ENCODE data around the gene SMTNL1.

Gene SMTNL1

DNA sequence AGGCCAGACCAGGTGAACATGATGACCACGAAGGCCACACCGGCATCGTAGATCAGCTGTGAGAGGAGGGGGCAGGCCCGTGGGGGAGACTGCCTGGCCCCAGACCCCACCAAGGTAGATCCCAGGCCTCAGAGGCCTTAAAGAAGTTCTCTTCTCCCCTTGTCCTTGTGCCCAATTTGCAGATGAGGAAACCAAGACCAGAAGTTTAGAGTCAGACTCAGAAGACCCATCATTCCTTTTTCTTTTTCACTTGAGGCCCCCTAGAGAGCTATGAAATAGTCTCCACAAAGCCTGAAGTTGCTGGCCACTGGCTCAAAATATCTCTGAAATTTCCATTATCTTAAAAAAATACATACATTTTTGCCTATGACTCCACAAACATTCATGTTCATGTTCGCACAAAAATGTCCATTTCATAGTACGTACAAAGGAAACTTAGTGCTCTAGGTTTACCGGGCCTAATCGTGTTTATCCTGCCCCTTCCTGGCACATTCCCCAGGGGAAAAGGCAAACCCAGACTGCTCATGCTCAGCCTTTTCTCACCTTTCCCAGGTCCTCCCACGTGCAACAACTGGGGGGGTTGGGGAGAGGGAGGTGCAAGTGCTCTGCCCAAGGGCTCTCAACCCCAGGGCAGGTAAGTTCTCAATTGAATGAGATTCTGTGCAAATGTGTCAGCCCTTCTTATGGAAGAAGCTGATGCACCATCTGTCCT lies 41.1 kb upstream of the SMTNL1 start:
- no peak overlapping the region for H3K4me3 ChIP-seq (ENCODE audit: low read depth, low read length)
- TF ChIP-seq, protein P1, sequence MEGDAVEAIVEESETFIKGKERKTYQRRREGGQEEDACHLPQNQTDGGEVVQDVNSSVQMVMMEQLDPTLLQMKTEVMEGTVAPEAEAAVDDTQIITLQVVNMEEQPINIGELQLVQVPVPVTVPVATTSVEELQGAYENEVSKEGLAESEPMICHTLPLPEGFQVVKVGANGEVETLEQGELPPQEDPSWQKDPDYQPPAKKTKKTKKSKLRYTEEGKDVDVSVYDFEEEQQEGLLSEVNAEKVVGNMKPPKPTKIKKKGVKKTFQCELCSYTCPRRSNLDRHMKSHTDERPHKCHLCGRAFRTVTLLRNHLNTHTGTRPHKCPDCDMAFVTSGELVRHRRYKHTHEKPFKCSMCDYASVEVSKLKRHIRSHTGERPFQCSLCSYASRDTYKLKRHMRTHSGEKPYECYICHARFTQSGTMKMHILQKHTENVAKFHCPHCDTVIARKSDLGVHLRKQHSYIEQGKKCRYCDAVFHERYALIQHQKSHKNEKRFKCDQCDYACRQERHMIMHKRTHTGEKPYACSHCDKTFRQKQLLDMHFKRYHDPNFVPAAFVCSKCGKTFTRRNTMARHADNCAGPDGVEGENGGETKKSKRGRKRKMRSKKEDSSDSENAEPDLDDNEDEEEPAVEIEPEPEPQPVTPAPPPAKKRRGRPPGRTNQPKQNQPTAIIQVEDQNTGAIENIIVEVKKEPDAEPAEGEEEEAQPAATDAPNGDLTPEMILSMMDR (IDR thresholded peaks at IDR 0.05; ENCODE audit: low read depth, low read length, missing control alignments) = no peak
- no peak for DNase-seq (ENCODE audit: low read depth)

DNA sequence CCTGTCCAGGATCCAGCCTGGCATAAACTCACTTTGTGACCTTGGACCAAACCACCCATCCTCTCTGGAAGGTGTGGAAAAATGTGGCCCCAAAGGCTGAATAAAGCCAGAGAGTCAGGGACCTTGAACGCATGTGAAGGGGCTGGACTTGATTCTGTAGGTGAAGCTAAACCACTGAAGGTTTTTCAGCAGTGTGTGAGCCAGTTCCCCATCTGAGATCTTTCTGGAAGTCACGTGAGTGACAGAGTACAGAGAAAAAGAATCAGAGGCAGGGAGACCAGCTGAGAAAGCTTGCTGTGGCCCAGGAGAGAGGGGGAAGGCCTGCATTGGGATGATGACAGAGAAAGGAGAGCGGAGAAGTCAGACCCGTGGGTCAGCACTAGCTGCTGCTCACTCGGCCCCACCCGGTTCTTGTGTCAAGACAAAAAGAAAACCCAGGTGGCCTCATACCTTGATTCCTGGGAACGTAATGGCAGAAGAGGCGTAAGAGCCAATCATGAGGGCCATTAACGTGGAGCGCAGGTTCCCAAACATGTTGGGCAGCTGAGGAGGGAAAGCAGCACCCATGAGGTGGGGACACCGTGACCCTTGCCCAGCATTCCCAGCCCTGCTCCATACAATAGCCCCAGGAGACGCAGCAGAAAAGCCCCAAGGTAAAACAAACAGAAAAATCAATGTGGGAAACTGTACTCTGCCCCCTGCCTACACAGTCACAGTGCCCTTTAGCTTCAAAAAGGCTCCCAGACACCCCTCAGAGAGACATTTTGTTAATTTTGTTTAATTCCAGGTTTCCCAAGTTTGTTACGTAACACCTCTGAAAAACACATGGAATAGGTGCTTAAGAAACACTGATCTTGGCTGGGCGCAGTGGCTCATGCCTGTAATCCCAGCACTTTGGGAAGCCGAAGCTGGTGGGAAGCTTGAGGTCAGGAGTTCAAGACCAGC lies 39.8 kb upstream of the SMTNL1 start:
- no peak overlapping the region for H3K4me3 ChIP-seq (ENCODE audit: low read depth, low read length)
- TF ChIP-seq, protein P1 (IDR thresholded peaks at IDR 0.05; ENCODE audit: low read depth, low read length, missing control alignments) = no peak
- DNase-seq (ENCODE audit: low read depth) = no peak

DNA sequence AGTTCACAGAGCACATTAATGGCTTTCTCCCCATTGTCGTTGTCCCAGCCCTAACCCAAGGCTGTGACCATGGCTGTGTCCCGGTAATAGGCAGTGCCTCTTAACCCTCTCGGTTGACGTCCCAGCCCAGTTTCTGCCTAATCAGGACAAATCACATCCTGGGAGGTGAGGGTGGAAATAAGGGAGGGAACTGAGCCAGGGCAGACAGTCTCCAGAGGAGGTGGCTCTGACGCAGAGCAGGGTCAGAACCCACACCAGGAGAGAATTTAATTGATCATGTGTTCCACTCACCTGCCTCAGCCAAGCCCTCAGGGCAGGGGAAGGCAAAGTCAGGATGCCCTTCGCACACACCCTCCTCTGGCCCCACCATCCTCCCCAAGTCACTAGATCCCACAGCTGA lies 38.9 kb upstream of the SMTNL1 start:
- no peak for DNase-seq (ENCODE audit: low read depth)
- TF ChIP-seq, protein P1 (IDR thresholded peaks at IDR 0.05; ENCODE audit: low read depth, low read length, missing control alignments) = no peak
- H3K4me3 ChIP-seq (ENCODE audit: low read depth, low read length) = no peak overlapping the region

DNA sequence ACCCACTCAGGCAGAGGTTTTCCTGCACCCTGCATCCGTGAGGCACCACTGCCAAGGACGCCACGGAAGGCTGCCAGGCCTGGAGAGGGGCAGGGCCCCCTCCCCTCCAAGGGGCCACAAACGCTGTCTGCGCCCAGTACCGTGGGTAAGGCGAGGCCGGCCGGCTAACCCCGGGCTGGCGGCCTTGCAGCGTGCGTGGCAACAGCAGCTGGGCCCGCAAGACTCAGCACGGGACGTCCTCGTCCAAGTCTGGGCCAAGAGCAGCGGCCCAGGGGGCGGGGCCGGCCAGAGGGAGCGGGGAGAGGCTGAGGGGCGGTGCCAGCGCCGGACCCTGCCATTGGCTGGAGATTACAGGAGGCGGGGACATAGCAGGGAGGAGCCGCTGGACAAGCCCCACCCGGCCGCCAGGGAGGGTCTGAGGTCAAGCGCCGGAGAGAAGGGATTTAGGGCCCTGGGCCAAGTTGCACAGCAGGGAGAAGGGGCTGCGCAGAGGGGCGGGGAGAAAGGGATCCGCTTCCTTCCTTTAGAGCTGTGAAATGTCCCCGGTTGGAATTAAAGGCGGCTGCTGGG lies 37.9 kb upstream of the SMTNL1 start:
- TF ChIP-seq, protein P1 (IDR thresholded peaks at IDR 0.05; ENCODE audit: low read depth, low read length, missing control alignments) = no peak
- no peak overlapping the region for H3K4me3 ChIP-seq (ENCODE audit: low read depth, low read length)
- no peak for DNase-seq (ENCODE audit: low read depth)

DNA sequence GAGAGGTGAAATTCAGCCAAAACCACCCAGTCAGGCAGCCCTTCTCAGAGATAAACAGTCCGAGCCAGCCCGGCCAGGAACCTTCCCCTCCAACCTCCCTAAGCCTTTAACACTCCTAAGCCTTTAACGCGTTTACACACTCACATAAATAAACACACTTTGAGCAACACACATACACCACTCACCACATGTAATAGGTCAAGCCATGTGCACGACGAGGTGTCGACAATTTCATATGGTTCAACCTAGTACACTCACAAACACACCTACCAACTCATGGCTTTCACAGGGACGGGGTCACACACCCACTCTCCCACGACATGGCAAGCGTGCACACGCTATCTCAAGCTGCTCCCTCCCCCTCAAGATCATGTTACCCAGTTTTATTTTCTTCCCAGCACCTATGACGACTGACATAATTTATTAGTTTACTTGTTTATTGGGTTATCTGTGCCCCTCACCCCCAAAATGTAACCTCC lies 37.4 kb upstream of the SMTNL1 start:
- TF ChIP-seq, protein P1 (IDR thresholded peaks at IDR 0.05; ENCODE audit: low read depth, low read length, missing control alignments) = no peak
- no peak for DNase-seq (ENCODE audit: low read depth)
- no peak overlapping the region for H3K4me3 ChIP-seq (ENCODE audit: low read depth, low read length)

DNA sequence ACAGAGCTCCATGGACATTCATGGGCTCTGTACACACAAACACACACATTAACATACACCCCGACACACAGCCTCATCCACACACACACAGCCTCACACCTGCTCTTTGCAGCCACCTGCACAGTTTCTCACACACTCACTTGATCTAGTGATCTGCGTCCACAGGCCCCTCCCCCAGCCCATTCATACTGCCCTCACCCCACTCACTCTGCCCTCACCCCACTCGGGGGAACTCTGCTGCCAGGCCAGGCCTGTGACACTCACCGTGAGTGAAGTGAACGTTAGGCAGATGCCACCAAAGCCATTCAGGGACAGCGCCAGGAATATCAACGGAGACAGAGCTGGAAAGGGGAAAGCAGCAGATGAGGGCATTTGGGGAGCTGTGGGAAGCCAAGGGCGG lies 36.9 kb upstream of the SMTNL1 start:
- TF ChIP-seq, protein P1 (IDR thresholded peaks at IDR 0.05; ENCODE audit: low read depth, low read length, missing control alignments) = no peak
- no peak for DNase-seq (ENCODE audit: low read depth)
- H3K4me3 ChIP-seq (ENCODE audit: low read depth, low read length) = no peak overlapping the region
